Measurements from ENCODE around the gene LMAN2L.
A peak's percentile ranks its signal among the peaks of the same experiment; 100 is the strongest.

LMAN2L gene

DNA sequence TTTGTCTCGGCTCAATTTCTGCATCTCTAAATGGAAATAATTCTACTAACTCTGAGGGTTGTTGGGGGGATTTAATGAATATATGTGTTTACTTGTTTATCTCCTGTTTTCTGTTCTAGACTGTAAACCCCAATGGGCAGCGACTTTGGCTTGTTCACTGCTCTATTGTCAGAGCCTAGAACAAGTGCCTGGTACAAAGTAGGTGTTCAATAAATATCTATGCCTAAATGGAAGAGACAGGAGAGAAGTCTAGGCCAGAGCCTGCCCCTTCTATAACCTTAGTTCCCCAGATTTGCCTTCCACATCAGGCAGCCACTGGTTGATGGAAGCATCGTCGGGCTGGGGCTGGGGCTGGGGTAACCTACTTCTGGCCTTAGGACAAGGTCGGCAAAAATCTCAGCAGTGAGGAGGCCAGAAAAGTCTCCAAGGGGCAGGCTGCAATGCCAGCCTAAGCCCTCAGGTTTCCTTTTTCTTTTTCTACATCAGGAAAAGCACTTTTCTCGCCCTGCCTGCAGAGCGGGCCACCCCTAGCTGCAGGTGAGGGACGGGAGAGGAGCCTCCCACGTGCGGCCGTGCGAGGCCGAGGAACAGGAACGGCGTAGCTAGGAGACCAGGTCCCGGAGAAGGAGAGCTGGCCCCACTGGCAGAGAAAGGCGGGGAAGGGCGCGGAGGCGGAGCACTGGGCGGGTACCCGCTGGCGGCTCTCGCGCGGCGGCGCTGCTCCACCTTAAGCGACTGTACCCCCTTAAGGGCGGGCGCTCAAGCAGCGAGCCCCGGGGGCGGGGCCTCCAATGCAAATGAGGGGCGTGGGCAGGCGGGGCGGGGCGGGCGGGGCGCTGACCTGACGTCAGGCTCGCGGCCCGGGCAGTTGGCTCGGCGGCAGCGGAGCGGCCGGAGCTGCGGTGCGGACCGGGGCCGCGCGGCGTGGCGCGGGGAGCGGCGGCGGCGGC, 20.4 kb upstream of the LMAN2L start, which contains the start of gene CNNM4:
Gene CNNM4 (plus strand): TSS at position 867 of the 950 bp plus-strand sequence. CDS start 98 bp downstream, outside the sequence.
- DNase-seq = peak; percentile 91 to 92

DNA sequence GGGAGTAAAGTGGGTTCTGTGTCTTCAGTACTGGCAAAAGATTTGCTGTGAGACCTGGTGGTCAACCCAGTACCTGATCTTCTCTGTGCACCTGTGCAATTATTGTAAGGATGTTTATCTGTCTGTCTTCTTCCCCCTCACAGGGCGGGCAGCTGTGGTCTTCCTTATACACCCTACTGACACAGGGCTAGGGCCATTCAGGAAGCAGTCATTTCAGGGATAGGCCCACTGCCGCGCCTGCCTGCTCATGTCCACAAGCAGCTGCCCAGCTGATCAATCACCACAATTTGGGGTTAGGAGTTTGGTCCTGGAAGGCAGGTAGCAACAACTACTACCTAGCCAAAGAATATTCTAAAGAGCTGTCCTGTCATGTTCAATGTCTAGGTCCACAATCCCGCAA, 19.7 kb upstream of the LMAN2L start:
- DNase-seq = no peak

DNA sequence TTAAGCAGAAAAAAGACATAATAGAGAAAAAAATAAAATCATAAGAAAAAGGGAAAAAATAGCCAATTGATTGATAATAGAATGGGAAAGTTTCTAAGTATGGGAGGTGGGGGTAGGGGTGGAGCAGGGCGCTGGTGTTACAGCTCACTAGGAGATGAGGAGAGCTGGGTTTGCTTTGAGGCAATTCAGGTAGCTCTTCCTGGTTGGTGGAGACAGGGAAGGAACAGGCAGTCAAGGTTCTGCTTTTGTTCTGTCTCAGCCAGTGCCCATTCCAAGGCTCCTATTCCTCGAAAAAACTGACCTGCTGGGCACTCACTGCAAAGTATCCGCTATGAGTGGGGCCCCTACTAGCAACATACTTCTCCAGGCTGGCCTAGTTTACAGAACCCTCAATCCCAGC, 19.1 kb upstream of the LMAN2L start:
- no peak for DNase-seq

DNA sequence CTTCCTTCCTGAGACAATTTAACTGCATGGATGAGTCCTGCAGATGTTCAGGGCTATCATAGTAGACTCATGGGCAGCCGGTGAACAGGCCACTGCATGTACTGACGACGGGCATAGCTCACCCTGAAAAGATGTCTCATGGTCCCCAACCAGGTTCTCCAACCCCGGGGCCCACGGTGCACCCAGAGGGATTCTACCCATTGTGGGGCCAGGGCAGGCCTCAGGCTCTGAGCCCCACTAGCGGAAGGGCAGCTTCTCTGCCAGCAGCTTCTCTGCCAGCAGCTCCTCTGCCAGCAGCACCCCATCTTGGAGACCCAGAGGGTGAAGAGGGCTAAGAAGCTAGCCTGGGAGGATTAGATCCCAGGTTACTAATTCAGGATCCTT, 17.6 kb upstream of the LMAN2L start:
- no peak for DNase-seq

DNA sequence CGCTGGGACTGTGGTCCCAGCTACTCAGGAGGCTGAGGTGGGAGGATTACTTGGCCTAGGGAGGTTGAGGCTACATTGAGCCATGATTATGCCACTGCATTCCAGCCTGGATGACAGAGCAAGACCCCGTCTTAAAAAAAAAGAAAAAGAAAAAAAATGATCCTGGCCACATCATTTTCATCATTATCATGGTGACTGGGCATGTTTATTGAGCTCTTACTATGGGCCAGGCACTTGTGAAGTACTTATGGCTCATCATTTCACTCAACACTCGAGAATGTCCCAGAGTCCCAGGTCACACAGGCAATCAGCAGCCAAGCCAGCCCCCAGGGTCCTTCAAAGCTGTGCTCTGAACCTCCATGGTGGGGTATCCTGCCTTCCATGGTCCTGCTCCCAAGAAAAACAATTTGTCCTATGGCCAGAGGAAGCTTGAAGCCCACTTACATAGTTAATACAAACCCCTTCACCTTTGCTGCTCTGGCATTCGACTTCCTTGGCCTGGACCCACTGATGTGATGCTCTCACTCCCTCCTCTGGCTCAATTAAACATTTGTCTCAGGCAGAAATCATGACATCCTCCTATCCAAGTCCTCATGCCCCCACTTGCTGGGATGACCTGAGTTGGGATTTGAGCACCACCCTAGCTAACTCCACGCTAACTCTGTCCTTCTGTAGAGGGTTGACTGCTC, 17.1 kb upstream of the LMAN2L start:
- no peak for DNase-seq

DNA sequence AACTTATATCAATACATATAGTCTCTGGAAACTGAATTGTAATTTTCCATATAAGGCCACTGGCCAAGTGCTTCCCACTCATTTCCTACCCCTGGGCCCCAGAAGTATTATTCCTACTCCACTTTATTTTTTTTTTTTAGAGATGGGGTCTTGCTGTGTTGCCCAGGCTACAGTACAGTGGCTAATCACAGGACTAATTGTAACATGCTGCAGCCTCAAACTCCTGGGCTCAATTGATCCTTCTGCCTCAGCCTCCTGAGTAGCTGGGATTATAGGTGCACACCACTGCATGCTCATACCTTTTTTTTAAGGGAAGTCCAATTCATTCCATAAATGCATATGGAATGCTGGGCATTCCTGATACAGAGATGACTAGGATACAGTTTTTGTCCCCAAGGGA, 14.5 kb upstream of the LMAN2L start:
- no peak for DNase-seq

DNA sequence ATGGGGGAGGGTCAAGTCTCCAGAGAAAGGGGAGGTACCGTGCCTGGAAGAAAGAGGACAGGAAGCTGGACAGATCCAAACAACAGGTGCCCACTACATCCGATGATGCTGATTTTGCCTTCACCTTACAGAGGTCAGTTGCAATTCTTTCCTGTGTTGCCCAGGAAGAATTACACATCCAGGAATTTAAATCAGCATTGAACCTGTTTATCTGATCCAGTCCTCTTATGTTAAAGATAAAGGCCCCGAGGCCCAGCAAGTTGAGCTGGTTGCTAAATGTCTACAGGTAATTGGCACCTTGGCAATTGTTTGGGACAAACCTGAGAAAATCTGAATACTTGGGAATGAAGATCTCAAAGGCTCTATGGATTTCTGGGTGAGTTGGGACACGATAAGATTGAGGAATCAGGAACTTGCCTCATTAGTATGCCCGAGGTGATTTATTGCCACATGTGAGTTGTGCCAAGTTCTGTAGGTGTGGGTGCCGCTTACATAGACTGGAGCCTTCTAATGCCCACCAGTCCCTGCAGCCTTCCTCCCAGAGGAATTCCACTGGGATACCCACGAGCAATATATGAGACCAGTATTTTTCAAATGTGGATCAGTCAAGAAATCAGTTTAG, 13.9 kb upstream of the LMAN2L start:
- DNase-seq = no peak

DNA sequence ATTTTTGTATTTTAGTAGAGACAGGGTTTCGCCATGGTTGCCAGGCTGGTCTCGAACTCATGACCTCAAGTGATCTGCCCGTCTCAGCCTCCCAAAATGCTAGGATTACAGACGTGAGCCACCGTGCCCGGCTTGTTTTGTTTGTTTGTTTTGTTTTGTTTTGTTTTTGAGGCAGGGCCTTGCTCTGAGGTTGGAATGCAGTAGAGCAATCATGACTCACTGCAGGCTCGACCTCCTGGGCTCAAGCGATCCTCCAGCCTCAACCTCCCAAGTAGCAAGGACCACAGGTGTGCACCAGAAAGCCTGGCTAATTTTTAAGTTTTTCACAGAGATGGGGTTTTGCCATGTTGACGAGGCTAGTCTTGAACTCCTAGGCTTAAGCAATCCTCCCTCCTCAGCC, 11.9 kb upstream of the LMAN2L start:
- no peak for DNase-seq

DNA sequence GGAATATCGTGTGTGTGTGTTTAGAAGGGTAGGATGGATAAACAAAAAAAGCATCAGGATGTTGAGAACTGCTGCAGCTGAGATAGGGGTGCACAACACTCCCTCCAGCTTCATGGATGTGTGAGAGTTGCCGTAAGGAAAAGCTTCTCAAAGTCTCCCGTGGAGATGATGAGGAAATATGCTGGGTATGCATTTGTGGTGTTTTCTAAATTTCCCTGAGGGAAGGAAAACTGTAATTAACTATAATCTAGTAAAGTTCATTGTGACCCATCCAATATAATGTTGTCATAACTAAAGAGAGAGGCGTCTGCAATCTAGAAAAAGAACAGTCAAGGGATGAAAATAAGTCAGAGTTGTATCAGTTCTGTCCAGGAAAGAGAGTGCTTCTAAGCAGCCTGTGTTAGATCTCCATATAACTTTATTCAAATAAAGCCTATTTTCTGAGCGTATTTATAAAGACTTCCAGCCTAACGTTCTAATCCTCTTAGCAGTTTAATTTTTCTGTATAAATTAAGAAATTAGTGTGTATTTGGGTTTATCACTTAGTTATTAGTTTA, 7.3 kb upstream of the LMAN2L start:
- DNase-seq = no peak

DNA sequence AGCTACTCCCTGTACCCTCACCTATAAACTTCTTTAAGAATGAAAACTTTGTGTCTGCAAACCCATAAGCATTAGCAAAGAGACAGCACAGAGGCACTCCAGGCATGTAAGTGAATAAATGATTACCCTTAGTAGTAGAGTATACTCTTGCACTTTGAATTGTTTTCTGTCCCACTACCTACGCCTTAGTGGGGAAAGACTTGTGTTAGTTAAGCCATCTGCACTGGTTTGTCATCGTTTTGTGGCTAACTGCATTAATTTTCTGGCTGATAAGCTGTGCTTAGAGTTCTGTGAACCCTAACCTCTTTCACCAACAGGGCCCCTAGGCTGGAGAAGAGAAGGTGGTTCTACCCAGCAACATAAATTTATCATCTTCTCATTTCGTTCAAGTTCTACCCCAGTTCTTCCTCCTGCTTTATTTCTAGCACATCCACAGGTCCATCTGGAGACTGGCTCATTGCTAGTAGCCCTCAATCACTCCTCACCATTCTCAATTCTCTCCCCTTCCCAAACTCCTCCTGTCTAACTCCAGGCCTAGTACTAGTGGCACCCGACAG, 710 bp downstream of the LMAN2L start:
- no peak for DNase-seq

DNA sequence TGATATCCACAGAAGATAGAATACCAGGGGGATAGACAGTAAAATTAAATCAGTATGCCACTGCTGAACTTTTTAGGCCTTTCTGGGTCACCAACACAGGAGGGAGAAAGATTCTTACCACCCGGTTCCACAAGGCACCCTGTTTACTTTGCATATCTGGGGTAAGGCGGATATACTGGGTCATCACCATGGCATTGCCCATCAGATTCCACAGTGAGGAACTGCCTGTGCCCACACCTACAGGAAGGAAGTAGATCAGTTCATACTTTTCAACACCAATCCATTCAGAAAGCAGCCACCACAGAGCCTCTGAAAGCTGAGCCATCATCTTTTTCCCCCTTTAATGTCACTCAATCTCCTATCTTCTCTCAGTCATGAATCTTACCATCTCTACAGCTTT, 2.0 kb downstream of the LMAN2L start:
- DNase-seq = no peak

DNA sequence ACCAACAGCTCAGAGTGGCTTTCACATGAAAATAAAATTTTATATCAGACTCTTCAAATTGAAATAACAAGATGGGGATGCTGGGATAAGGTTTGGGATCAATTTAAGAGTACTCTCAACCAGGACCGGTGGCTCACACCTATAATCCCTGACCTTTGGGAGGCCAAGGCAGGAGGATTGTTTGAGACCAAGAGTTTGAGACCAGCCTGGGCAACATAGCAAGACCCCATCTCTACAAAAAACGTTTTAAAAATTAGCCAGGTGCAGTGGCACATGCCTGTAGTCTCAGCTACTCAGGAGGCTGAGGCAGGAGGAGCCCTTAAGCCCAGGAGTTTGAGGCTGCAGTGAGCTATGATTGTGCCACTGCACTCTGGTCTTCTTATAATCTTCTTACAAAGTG, 2.6 kb downstream of the LMAN2L start:
- DNase-seq = no peak

DNA sequence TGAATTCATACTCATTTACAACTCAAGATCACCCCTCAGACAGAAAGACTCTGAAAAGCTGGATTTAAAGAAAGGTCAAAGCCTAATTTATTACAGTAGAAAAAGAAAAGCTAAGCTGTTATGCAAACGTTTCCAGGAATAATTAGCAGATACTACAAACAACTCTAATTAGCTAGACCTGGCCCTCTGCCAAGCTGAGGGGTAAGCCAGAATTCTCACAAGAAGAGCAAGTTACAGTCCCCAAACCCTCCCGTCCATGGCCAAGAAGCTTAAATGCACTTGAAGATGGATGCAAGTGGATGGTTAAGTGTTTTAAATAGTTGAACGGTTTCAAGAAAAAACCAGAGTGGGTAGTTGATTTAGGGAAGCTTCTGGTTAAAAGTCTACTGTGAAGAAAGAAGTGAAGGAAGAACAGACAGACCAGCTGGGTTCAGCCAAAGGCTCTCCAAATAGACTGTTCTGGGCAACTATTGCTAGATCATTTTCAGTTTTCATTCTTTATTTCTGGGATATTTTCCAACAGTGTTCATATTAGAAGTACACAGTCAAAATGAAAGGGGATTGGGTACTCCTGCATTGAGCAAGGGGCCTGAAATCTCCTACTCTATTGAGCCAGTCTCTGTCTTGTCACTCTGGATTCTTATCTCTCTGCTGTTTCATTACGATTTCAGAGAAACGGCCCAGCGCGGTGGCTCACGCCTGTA, 4.8 kb downstream of the LMAN2L start:
- peak; percentile 7 to 38 for DNase-seq

DNA sequence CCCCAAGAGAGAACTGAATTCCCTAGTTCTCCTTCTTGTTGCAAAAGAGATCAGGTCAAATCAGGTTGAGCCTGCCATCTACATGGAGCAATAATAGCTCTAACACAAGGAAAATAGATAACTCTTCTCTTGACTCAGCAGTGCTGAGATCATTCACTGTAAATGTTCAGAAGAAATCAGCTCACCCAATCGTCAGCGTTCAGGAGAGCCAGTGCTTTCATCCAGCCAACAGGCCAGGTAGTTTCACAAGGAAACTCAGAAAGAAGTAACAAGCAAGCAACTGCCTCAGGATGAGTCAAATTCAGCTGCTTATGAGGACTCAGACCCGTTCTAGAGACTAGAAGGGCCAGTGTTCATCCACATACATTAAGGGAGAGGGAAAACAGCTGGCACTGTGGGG, 5.9 kb downstream of the LMAN2L start:
- DNase-seq = no peak

DNA sequence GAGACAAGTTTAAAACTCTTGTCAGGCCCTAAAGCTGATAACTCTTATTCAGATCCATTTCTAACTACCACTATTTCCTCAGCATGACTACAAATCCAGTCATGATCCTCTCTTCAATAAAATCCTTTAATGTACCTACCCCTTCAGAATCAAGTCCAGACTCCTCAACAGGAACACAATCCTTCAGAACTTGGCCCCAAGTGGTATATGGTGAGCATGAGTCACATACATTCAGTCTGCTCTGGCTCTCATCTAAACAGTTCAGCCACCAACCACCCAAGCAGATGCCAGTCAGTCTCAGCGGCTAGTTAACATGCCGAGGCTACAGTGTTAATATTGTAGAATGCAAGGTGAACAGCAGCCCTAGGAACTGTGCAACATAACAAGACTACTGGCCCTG, 9.7 kb downstream of the LMAN2L start:
- DNase-seq = no peak

DNA sequence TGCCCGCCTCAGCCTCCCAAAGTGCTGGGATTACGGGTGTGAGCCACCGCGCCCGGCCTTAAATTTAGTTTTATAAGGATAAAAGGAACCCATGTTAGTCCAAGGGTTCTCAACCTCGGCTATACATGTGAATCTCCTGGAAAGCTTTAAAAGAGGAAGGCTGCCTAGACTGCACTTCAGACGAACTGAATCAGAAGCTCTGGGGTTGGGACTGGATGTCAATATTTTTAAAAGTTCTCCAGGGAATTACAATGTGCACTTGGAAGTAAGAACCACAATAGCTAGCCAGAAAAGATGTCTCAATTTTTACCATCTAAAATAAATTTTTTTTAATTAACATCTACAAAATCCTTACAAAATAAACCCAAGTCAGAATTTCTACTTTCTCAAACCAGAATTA, 10.1 kb downstream of the LMAN2L start:
- DNase-seq = no peak

DNA sequence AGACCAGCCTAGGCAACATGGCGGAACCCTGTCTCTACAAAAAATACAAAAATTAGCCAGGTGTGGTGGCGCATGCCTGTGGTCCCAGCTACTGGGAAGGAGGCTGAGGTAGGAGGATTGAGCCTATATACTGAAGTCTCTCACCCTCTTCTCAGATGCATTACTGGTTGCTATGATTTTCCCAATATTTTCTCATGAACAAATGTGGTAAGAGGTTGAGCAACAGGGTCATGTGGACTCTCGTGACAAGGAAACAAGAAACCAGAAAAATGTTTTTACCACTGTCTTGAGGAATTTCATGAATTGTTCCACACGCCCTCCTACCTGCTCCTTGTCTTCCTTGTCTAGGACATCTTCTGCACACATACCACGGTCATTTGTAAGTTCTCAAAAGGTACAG, 12.4 kb downstream of the LMAN2L start:
- no peak for DNase-seq

DNA sequence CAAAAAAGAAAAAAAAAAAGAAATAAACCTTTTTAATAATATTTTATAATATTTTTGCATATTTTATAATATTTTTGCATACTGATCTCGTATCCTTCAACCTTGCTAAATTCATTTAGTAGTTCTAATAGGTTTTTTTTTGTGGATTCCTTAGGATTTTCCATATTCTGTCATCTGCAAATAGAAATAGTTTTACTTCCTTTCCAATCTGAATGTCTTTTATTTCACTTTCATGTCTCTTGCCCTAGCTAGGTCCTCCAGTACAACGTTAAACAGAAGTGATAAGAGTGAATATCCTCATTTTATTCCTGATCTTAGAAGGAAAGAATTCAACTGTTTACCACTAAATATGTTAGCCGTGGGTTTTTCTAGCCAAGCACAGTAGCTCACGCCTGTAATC, 13.7 kb downstream of the LMAN2L start:
- DNase-seq = no peak

DNA sequence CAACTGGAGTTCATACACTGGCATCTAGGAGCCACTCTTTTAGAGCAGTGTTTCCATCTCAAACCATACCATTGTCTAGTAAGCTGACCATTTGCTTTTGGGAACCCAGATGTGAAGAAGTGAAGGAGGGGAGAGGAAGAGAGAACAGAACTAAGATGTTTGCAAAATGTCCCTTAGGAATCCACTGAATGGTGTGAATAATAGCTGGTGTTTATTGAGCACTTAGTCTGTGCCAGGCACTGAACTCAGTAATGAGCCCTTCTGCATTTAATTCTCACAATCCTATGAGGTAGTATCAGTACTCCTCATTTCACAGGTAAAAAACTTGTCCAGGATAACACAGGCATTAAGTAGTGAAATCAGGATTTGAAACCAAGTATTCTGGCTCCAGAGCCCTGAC, 23.5 kb downstream of the LMAN2L start:
- no peak for DNase-seq

DNA sequence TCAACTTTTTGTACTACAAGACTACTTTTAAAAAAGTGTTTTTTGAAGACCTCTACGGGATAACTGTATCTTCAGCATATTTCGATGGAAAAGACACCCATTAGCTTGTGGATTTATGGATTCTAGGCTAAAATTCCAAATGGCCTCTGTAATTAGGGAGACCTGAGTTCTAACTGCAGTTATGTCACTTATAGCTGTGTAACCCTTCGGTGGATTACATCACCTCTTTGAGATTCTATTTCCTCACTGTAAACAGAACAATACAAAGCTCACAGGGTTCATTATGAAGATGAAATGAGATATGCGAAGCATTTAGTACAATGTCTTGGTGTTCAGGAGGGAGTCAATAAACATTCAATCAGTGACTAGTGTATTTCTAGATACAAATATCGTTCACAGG, 24.2 kb downstream of the LMAN2L start:
- no peak for DNase-seq

DNA sequence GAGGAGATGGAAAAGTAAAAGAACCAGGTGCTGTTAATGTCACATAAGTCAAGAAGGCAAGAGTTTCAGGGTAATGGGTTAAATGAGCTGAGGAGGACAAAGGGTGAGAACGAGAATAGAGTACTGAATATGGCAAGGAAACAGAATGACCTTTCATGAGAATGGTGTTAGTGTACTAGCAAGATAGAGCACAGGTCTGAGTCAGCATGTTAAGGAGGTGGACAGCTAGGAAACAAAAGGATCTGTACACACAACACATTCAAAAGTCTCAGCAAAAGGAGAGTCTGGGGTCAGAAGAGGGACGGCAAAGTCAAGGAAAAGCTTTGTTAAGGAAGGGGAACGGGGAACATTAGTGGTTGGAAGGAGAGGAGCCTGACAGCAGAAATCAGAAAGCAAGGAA, 28.9 kb downstream of the LMAN2L start:
- no peak for DNase-seq

DNA sequence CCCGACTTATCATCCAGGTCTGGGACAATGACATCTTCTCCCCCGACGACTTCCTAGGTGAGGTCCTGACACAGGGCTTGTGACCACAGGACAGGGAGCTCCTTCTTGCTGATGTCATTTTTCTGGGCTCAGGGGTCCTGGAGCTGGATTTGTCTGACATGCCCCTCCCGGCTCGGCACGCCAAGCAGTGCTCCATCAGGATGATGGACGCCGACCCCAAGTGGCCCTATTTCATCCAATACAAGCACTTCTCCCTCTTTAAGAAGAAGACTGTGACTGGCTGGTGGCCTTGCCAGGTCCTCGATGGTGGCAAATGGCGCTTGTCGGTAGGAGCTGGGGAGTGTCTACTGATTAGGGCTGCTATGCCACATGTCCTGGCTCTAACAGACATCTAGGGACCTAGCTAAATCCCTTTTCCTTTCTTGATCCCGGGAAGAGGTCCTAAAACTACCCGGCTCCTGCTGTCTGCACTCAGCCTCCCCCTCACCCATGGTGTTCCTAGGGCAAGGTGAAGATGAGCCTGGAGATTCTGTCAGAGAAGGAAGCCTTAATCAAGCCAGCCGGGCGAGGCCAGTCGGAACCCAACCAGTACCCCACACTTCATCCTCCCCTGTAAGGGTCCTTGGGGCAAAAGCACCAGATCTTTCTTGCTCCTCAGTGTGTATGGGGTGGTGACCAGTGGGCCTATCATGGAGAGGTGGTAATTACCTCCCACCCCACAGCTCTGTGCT, 36.7 kb downstream of the LMAN2L start:
- no peak for DNase-seq

Data from hippocampal formation (tissue), 2 donors.